Measurements from ENCODE around the gene PARVB. TPM values are rescaled to one million over a fixed set of nuclear protein-coding genes. Genes with fewer than 3 reads are reported as not detected.

PARVB gene
- total and polyA plus RNA-seq, 5 donors from 2014 or later, result 3.7 to 20.6 (median 6.2) TPM

DNA sequence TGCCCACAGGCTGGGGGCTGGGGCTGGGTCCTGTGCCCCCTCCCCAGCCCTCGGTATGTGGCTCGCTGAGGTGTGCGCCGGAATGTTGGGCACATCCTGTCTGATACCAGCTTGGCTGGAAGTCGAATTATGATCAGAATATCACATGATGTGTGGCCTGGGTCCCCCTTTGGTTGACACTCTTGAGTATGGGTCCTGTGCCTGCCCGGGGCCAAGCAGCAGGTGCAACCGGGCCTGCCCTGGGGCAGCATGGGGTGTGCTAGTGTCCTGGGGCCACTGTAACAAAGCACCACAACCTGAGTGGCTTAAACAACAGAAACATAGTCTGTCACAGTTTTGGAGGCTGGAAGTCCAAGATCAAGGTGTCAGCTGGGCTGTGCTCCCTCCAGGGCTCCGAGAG, 52.7 kb downstream of the PARVB start:
- Mint-ChIP-seq H3K4me1 (no peaks in the 10 kb centered on the region), H3K9me3 (no peaks in the 10 kb centered on the region), H3K36me3 (no peaks in the 10 kb centered on the region), H3K4me3 (no peak overlapping the region), H3K27ac (no peak overlapping the region), H3K27me3 (no peaks in the 10 kb centered on the region)
- Histone ChIP-seq H3K9me3 (ENCODE audit: control insufficient read depth in 2 of 2, low read length in 2 of 2) (no peaks in the 10 kb centered on the region), H3K4me3 (ENCODE audit: low read depth, low read length) (no peak overlapping the region), H3K36me3 (ENCODE audit: control insufficient read depth, insufficient read depth, low read length) (no peaks in the 10 kb centered on the region), H3K27me3 (ENCODE audit: control insufficient read depth, insufficient read depth, low read length) (no peaks in the 10 kb centered on the region), H3K27ac (ENCODE audit: insufficient read depth, low read length, poor library complexity, severe bottlenecking) (no peak overlapping the region), H3K4me1 (ENCODE audit: control insufficient read depth, insufficient read depth, low read length, poor library complexity, severe bottlenecking) (no peaks in the 10 kb centered on the region)
- no peak for DNase-seq
- no peak for ATAC-seq (ENCODE audit: low read depth in 2 of 2)

DNA sequence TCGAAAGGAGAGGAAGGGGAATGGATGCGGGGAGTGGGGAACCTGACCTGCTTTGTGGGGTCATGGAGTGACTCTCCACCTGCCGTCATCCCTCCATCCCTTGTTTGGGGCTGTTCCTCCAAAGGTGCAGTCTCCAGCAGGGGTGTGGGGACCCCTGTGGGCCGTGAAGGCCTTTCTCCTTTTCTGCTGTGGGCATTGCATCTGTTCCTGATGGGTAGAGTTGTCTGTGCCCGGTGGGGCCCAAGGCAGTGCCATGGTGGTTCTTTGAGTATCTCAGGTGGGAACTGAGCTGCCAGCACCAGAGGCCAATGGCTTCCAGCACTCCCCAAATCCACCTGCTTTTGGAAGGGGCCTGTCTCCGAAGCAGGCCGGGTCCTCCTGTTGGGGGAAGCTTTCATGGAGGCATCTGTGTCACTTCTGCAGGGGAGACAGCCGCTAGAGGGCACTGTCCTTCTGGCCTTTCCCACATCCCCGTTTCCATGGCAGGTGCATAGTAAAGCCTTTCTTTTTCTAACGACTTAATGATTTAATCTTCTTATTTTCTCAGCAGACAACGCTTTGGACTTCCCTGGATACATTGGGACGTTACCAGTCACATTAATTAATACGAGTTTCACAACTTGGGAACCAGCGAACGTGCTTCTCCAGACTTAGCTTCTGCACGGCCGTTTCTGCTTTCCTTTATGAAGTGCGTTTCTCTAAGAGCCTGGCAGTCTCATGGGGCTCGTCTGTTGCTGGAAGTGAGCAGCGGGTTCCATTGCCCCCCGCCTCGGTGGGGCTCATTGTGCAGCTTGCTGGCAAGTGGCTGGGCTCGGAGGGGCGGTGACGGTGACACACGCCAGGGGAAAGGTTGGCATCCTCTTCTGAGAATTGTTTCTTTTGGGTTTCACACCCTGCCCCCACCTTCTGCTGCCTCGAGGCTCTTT, 57.1 kb downstream of the PARVB start:
- peak in 1 of 2 donors; percentile 30 for ATAC-seq (ENCODE audit: low read depth in 2 of 2)
- Histone ChIP-seq H3K4me3 (ENCODE audit: low read depth, low read length) (no peak overlapping the region), H3K36me3 (ENCODE audit: control insufficient read depth, insufficient read depth, low read length) (no peaks in the 10 kb centered on the region), H3K27ac (ENCODE audit: insufficient read depth, low read length, poor library complexity, severe bottlenecking) (no peak overlapping the region), H3K9me3 (ENCODE audit: control insufficient read depth in 2 of 2, low read length in 2 of 2) (no peaks in the 10 kb centered on the region), H3K4me1 (ENCODE audit: control insufficient read depth, insufficient read depth, low read length, poor library complexity, severe bottlenecking) (no peaks in the 10 kb centered on the region), H3K27me3 (ENCODE audit: control insufficient read depth, insufficient read depth, low read length) (no peaks in the 10 kb centered on the region)
- peaks cover 0 to 7% (median 0%) of the 10 kb centered on the region in 4 donors for H3K4me1 Mint-ChIP-seq
- H3K9me3 Mint-ChIP-seq, result peaks cover 0 to 4% (median 0%) of the 10 kb centered on the region in 7 donors
- peaks cover 8% of the 10 kb centered on the region for H3K36me3 Mint-ChIP-seq
- no peaks in the 10 kb centered on the region for H3K27me3 Mint-ChIP-seq
- H3K4me3 Mint-ChIP-seq, result no peak overlapping the region
- no peak overlapping the region for H3K27ac Mint-ChIP-seq
- peak; percentile 27 to 73 (median 49) for DNase-seq

DNA sequence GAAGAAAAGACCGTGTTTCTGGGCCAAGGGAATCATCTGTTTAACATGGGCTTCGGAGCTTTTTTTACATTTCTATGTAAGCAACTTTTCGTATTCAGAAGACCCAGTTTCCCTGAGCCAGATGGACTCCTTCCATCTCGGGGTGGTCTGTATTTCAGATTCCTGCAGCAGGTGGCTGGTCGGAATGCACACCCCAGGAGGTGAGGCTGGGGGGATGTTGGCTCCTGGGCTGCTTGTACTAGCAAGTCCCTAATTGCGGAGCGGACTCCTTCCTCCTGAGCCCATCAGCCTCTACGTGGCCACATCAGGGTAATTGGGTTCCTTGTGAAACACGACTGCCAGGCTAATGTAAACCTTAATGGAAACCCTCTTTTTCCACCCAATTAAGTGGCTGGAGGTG, 58.7 kb downstream of the PARVB start:
- no peak for ATAC-seq (ENCODE audit: low read depth in 2 of 2)
- Mint-ChIP-seq H3K4me3 (no peak overlapping the region), H3K9me3 (peaks cover 0 to 4% (median 0%) of the 10 kb centered on the region in 7 donors)

DNA sequence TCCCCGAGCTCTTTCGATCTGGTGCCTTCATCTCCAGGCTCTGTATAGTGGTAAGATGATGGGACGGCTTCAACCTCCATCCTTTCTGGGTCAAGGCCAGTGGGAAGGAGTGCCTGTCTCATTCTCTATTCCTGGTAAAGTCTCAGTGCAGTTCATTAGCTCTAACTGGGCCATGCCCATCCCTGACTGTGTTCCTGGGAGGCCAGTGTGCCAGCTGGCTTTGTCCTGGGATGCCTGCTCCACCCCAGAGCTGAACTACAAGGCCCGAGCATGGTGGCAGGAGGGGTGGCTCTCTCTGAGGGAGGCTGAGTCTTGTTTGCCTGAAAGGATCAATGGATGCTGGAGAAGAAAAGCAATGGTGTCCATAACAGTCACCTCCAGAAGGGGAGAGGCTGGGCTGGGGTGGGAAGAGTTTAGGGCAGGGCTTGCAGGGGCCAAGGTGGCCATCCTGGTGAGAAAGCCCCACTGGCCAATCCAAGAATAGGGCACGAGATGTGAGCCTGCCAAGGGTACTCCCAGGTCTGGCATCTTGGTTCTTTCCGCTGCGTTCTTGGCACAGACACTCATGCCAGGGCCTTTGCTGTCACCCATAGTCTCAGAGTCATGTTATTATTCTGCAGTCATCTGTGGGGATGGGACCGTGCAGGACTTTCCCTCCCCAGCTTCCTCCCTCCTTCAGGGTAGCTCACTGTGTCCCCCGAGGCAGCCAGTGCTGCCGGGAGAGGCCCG, 60.1 kb downstream of the PARVB start:
- Histone ChIP-seq H3K27ac (ENCODE audit: insufficient read depth, low read length, poor library complexity, severe bottlenecking) (no peak overlapping the region), H3K27me3 (ENCODE audit: control insufficient read depth, insufficient read depth, low read length) (no peaks in the 10 kb centered on the region), H3K4me3 (ENCODE audit: low read depth, low read length) (no peak overlapping the region), H3K9me3 (ENCODE audit: control insufficient read depth in 2 of 2, low read length in 2 of 2) (no peaks in the 10 kb centered on the region), H3K36me3 (ENCODE audit: control insufficient read depth, insufficient read depth, low read length) (no peaks in the 10 kb centered on the region), H3K4me1 (ENCODE audit: control insufficient read depth, insufficient read depth, low read length, poor library complexity, severe bottlenecking) (no peaks in the 10 kb centered on the region)
- ATAC-seq (ENCODE audit: low read depth in 2 of 2) (no peak), DNase-seq (no peak)
- H3K4me3 Mint-ChIP-seq, result no peak overlapping the region
- peaks cover 0 to 4% (median 0%) of the 10 kb centered on the region in 7 donors for H3K9me3 Mint-ChIP-seq
- H3K27me3 Mint-ChIP-seq, result no peaks in the 10 kb centered on the region
- H3K36me3 Mint-ChIP-seq, result peaks cover 8% of the 10 kb centered on the region
- peaks cover 0 to 9% (median 0%) of the 10 kb centered on the region in 4 donors for H3K4me1 Mint-ChIP-seq
- no peak overlapping the region for H3K27ac Mint-ChIP-seq

More for the DNA sequence above, 58.7 kb downstream of the PARVB start:
- no peak for DNase-seq
- Histone ChIP-seq H3K27me3 (ENCODE audit: control insufficient read depth, insufficient read depth, low read length) (no peaks in the 10 kb centered on the region), H3K4me1 (ENCODE audit: control insufficient read depth, insufficient read depth, low read length, poor library complexity, severe bottlenecking) (no peaks in the 10 kb centered on the region), H3K27ac (ENCODE audit: insufficient read depth, low read length, poor library complexity, severe bottlenecking) (no peak overlapping the region), H3K36me3 (ENCODE audit: control insufficient read depth, insufficient read depth, low read length) (no peaks in the 10 kb centered on the region), H3K9me3 (ENCODE audit: control insufficient read depth in 2 of 2, low read length in 2 of 2) (no peaks in the 10 kb centered on the region), H3K4me3 (ENCODE audit: low read depth, low read length) (no peak overlapping the region)
- Mint-ChIP-seq H3K27ac (no peak overlapping the region), H3K36me3 (peaks cover 8% of the 10 kb centered on the region), H3K4me1 (peaks cover 0 to 9% (median 0%) of the 10 kb centered on the region in 4 donors), H3K27me3 (no peaks in the 10 kb centered on the region)

DNA sequence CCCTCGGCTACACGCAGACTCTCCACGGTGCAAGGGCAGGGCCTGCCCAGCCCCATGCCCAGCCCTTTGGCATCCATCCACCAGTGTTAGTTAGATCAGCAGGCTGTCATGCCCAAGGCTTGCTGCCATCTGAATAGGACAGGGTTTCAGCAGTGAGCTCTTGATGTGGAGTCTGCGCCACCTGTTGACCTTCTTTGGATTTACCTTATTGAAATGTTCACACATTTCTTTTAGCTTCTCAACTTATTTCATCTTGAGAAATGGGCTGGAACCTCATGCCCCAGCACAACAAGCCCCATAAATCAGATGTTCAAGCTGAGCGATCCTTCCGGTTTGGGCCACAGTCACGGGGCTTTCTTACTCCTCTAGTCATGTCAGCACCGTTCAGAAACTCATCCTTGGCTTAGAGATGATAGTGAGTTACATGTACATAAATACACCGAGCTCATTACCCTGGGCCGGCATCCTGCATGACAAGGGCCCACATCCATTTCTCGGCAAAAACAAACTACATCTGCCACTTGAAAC, 61.7 kb downstream of the PARVB start:
- no peaks in the 10 kb centered on the region for H3K36me3 ChIP-seq (ENCODE audit: control insufficient read depth, insufficient read depth, low read length)
- Mint-ChIP-seq H3K4me3 (no peak overlapping the region), H3K36me3 (peaks cover 8% of the 10 kb centered on the region), H3K9me3 (peaks cover 0 to 4% (median 0%) of the 10 kb centered on the region in 7 donors), H3K27ac (no peak overlapping the region), H3K27me3 (no peaks in the 10 kb centered on the region), H3K4me1 (peaks cover 0 to 9% (median under 1%) of the 10 kb centered on the region in 4 donors)
- H3K9me3 ChIP-seq (ENCODE audit: control insufficient read depth in 2 of 2, low read length in 2 of 2), result no peaks in the 10 kb centered on the region
- H3K27me3 ChIP-seq (ENCODE audit: control insufficient read depth, insufficient read depth, low read length), result no peaks in the 10 kb centered on the region
- no peak overlapping the region for H3K27ac ChIP-seq (ENCODE audit: insufficient read depth, low read length, poor library complexity, severe bottlenecking)
- ATAC-seq (ENCODE audit: low read depth in 2 of 2) (no peak), DNase-seq (peak in 2 of 3 donors; percentile 28 to 77)
- no peaks in the 10 kb centered on the region for H3K4me1 ChIP-seq (ENCODE audit: control insufficient read depth, insufficient read depth, low read length, poor library complexity, severe bottlenecking)
- H3K4me3 ChIP-seq (ENCODE audit: low read depth, low read length), result no peak overlapping the region

DNA sequence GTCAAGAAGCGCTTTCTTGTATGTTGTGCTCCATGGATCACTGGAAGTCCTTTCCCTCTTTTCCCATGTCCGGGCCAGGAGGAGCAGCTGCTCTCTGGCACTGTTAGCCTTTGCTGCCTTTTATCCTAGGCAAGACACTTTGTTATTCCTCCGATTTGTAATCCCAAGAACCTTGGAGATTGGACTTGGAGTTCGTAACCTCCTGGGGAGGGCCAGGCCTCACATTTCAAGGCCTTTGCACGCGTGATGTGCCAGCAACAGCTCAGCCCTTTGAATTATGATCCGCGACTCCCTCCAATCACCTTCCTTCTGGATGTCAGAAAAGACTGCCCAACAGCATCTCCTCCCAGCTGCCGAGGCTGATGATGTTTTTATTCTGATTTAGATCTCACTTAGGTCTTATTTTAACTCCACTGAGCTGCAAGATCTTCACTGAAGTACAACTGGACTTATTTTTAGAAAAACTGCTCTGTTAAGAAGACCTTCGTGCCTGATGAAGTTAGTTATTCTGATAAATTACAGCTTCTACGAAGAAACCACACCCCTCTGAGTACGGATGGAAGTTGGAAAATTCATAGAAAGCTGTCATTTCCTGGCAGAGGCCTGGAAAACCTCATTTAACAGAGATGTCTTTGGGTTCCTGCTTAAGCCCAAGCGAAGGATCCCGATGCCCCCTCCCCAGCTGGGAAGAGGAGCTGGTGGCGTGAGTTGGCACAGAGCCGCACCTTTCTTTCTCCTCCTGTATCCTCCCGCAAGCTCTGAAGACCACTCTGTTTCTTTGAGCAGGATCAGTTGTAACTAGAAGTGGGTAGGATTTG, 62.4 kb downstream of the PARVB start:
- no peaks in the 10 kb centered on the region for H3K27me3 ChIP-seq (ENCODE audit: control insufficient read depth, insufficient read depth, low read length)
- no peaks in the 10 kb centered on the region for H3K36me3 ChIP-seq (ENCODE audit: control insufficient read depth, insufficient read depth, low read length)
- H3K36me3 Mint-ChIP-seq, result peaks cover 8% of the 10 kb centered on the region
- peaks cover 0 to 4% (median 0%) of the 10 kb centered on the region in 7 donors for H3K9me3 Mint-ChIP-seq
- DNase-seq, result no peak
- no peak overlapping the region for H3K27ac Mint-ChIP-seq
- ATAC-seq (ENCODE audit: low read depth in 2 of 2), result no peak
- no peak overlapping the region for H3K4me3 ChIP-seq (ENCODE audit: low read depth, low read length)
- H3K9me3 ChIP-seq (ENCODE audit: control insufficient read depth in 2 of 2, low read length in 2 of 2), result no peaks in the 10 kb centered on the region
- no peak overlapping the region for H3K27ac ChIP-seq (ENCODE audit: insufficient read depth, low read length, poor library complexity, severe bottlenecking)
- no peak overlapping the region for H3K4me3 Mint-ChIP-seq
- H3K27me3 Mint-ChIP-seq, result no peaks in the 10 kb centered on the region
- H3K4me1 Mint-ChIP-seq, result peaks cover 0 to 11% (median 5%) of the 10 kb centered on the region in 4 donors
- no peaks in the 10 kb centered on the region for H3K4me1 ChIP-seq (ENCODE audit: control insufficient read depth, insufficient read depth, low read length, poor library complexity, severe bottlenecking)

DNA sequence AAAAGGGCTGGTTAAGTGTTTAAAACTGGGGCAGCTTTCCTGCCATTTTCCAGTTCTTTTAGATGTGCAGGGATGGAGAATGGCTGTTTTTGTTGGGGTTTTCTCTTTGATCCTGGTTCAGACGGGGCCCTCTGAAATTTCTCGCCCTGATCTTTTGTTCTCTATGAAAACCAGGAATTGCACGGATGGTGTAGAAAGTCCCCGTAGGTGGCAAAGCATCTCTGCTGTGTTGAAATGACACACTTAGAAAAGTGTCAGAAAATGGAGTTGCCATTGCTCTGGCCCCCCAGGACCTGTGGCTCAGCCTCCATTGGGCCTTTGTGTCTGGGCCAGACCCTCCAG, 63.0 kb downstream of the PARVB start:
- Mint-ChIP-seq H3K27me3 (no peaks in the 10 kb centered on the region), H3K4me3 (no peak overlapping the region), H3K4me1 (peaks cover 0 to 13% (median 6%) of the 10 kb centered on the region in 4 donors), H3K36me3 (peaks cover 8% of the 10 kb centered on the region), H3K9me3 (peaks cover 0 to 4% (median 0%) of the 10 kb centered on the region in 7 donors), H3K27ac (no peak overlapping the region)
- Histone ChIP-seq H3K4me3 (ENCODE audit: low read depth, low read length) (no peak overlapping the region), H3K27ac (ENCODE audit: insufficient read depth, low read length, poor library complexity, severe bottlenecking) (no peak overlapping the region), H3K36me3 (ENCODE audit: control insufficient read depth, insufficient read depth, low read length) (no peaks in the 10 kb centered on the region), H3K9me3 (ENCODE audit: control insufficient read depth in 2 of 2, low read length in 2 of 2) (no peaks in the 10 kb centered on the region), H3K27me3 (ENCODE audit: control insufficient read depth, insufficient read depth, low read length) (no peaks in the 10 kb centered on the region), H3K4me1 (ENCODE audit: control insufficient read depth, insufficient read depth, low read length, poor library complexity, severe bottlenecking) (no peaks in the 10 kb centered on the region)
- ATAC-seq (ENCODE audit: low read depth in 2 of 2) (no peak), DNase-seq (no peak)

Data from CD4-positive, CD25-positive, alpha-beta regulatory T cell (primary cell).